ENCODE measurements around the gene ABHD8.

Gene ABHD8

GRCh38 chr19:17338433-17339078, 35.3 kb upstream of the ABHD8 start:
- Histone ChIP-seq H3K36me3 (ENCODE audit: insufficient read depth, low read length) (no peaks in the 10 kb centered on the region; the same call in 1 of the 2 replicates), H3K9ac (ENCODE audit: low read depth, low read length) (peak overlapping the region; percentile 80; the same call in 1 of the 2 replicates), H3K9me3 (ENCODE audit: control insufficient read depth, insufficient read depth, low read length) (no peaks in the 10 kb centered on the region), H3K4me1 (ENCODE audit: insufficient read depth, low read length) (peaks cover 9% of the 10 kb centered on the region; the same call in 1 of the 2 replicates)

GRCh38 chr19:17337675-17338432, 34.6 kb upstream of the ABHD8 start:
- H3K36me3 ChIP-seq (ENCODE audit: insufficient read depth, low read length) = no peaks in the 10 kb centered on the region; the same call in 1 of the 2 replicates
- H3K4me1 ChIP-seq (ENCODE audit: insufficient read depth, low read length) = peaks cover 9% of the 10 kb centered on the region; the same call in 1 of the 2 replicates
- H3K9me3 ChIP-seq (ENCODE audit: control insufficient read depth, insufficient read depth, low read length) = no peaks in the 10 kb centered on the region
- peak overlapping the region; percentile 80 for H3K9ac ChIP-seq (ENCODE audit: low read depth, low read length)

- Histone ChIP-seq H3K9ac (ENCODE audit: low read depth, low read length) (peak within 1 kb of the TSS; percentile 80), H3K4me1 (ENCODE audit: insufficient read depth, low read length) (peaks cover 9% of the 10 kb centered on the region; the same call in 1 of the 2 replicates), H3K9me3 (ENCODE audit: control insufficient read depth, insufficient read depth, low read length) (no peaks in the 10 kb centered on the region), H3K36me3 (ENCODE audit: insufficient read depth, low read length) (no peaks in the 10 kb centered on the region; the same call in 1 of the 2 replicates)
Observed at GRCh38 chr19:17336872-17337674, 33.8 kb upstream of the ABHD8 start, which contains the start of gene GTPBP3. Gene GTPBP3 (plus strand): TSS chr19:17337553. CDS start chr19:17337612, 59 bp downstream.

GRCh38 chr19:17335575-17335974, 32.4 kb upstream of the ABHD8 start:
- Histone ChIP-seq H3K4me1 (ENCODE audit: insufficient read depth, low read length) (no peaks in the 10 kb centered on the region), H3K9me3 (ENCODE audit: control insufficient read depth, insufficient read depth, low read length) (no peaks in the 10 kb centered on the region), H3K9ac (ENCODE audit: low read depth, low read length) (no peak overlapping the region), H3K36me3 (ENCODE audit: insufficient read depth, low read length) (no peaks in the 10 kb centered on the region)

GRCh38 chr19:17334414-17335409, 31.5 kb upstream of the ABHD8 start, which contains the start of gene ANO8:
Gene ANO8 (minus strand): TSS chr19:17334855. CDS start chr19:17334670, 185 bp downstream.
- H3K9me3 ChIP-seq (ENCODE audit: control insufficient read depth, insufficient read depth, low read length) = no peaks in the 10 kb centered on the region
- H3K4me1 ChIP-seq (ENCODE audit: insufficient read depth, low read length) = no peaks in the 10 kb centered on the region
- no peaks in the 10 kb centered on the region for H3K36me3 ChIP-seq (ENCODE audit: insufficient read depth, low read length)
- peak within 1 kb of the TSS; percentile 83 for H3K9ac ChIP-seq (ENCODE audit: low read depth, low read length)

- Histone ChIP-seq H3K9me3 (ENCODE audit: control insufficient read depth, insufficient read depth, low read length) (no peaks in the 10 kb centered on the region), H3K4me1 (ENCODE audit: insufficient read depth, low read length) (no peaks in the 10 kb centered on the region; the same call in 1 of the 2 replicates), H3K36me3 (ENCODE audit: insufficient read depth, low read length) (no peaks in the 10 kb centered on the region), H3K9ac (ENCODE audit: low read depth, low read length) (peak overlapping the region; percentile 83)
Observed at GRCh38 chr19:17333611-17334413, 30.6 kb upstream of the ABHD8 start.

GRCh38 chr19:17332677-17333581, 29.7 kb upstream of the ABHD8 start:
- no peaks in the 10 kb centered on the region; the same call in 1 of the 2 replicates for H3K4me1 ChIP-seq (ENCODE audit: insufficient read depth, low read length)
- H3K9ac ChIP-seq (ENCODE audit: low read depth, low read length) = no peak overlapping the region
- no peaks in the 10 kb centered on the region for H3K9me3 ChIP-seq (ENCODE audit: control insufficient read depth, insufficient read depth, low read length)
- no peaks in the 10 kb centered on the region for H3K36me3 ChIP-seq (ENCODE audit: insufficient read depth, low read length)

GRCh38 chr19:17332360-17332676, 29.1 kb upstream of the ABHD8 start:
- Histone ChIP-seq H3K9ac (ENCODE audit: low read depth, low read length) (no peak overlapping the region), H3K4me1 (ENCODE audit: insufficient read depth, low read length) (no peaks in the 10 kb centered on the region; the same call in 1 of the 2 replicates)

GRCh38 chr19:17331045-17331558, 27.9 kb upstream of the ABHD8 start:
- Histone ChIP-seq H3K36me3 (ENCODE audit: insufficient read depth, low read length) (no peaks in the 10 kb centered on the region), H3K9ac (ENCODE audit: low read depth, low read length) (no peak overlapping the region), H3K4me1 (ENCODE audit: insufficient read depth, low read length) (peaks cover 4% of the 10 kb centered on the region; the same call in 1 of the 2 replicates), H3K9me3 (ENCODE audit: control insufficient read depth, insufficient read depth, low read length) (no peaks in the 10 kb centered on the region)

More at GRCh38 chr19:17332360-17332676, 29.1 kb upstream of the ABHD8 start:
- Histone ChIP-seq H3K36me3 (ENCODE audit: insufficient read depth, low read length) (no peaks in the 10 kb centered on the region), H3K9me3 (ENCODE audit: control insufficient read depth, insufficient read depth, low read length) (no peaks in the 10 kb centered on the region)

GRCh38 chr19:17330262-17331044, 27.2 kb upstream of the ABHD8 start:
- no peak overlapping the region for H3K9ac ChIP-seq (ENCODE audit: low read depth, low read length)
- H3K36me3 ChIP-seq (ENCODE audit: insufficient read depth, low read length) = no peaks in the 10 kb centered on the region
- peaks cover 8% of the 10 kb centered on the region; the same call in 1 of the 2 replicates for H3K4me1 ChIP-seq (ENCODE audit: insufficient read depth, low read length)
- H3K9me3 ChIP-seq (ENCODE audit: control insufficient read depth, insufficient read depth, low read length) = no peaks in the 10 kb centered on the region
